Skin epidermis (tissue), 12 donors: ENCODE results near the gene CDC25C.
"Not testable (repeated sequence)": the region's sequence is repeated elsewhere in the genome, so short reads cannot be mapped to it uniquely, and the experiment has no call there.

Source experiments
- H3K27ac ChIP-seq, 21 experiments: fragments of 200-600 bp; sonication (generic) in 11 of 21; one replicate each; pipeline ENCODE4 v1.5.0; 2020; ENCODE audit warnings: mild to moderate bottlenecking in 3 of 21, inconsistent platforms in 2 of 21, moderate library complexity in 2 of 21
- H3K4me3 ChIP-seq, 7 experiments: fragments of 200-600 bp; sonication (generic) in 2 of 7; one replicate each; pipeline ENCODE4 v1.5.0; 2020; ENCODE audit warnings: inconsistent platforms in 2 of 7, mild to moderate bottlenecking in 2 of 7, moderate library complexity in 1 of 7

The CDC25C gene

GRCh38 chr5:138350563-138350890 is 18.9 kb upstream of the CDC25C start:
- Histone ChIP-seq H3K27ac (peak overlapping the region in 7 of 21 experiments; percentile 1 to 68 (median 27)), H3K4me3 (no peak overlapping the region)

GRCh38 chr5:138349852-138350562 is 18.4 kb upstream of the CDC25C start:
- H3K27ac ChIP-seq: peak overlapping the region in 9 of 21 experiments; percentile 1 to 68 (median 27)

GRCh38 chr5:138346889-138347288 is 15.3 kb upstream of the CDC25C start:
- Histone ChIP-seq H3K4me3 (no peak overlapping the region), H3K27ac (no peak overlapping the region)

More at GRCh38 chr5:138349852-138350562, 18.4 kb upstream of the CDC25C start:
- H3K4me3 ChIP-seq: no peak overlapping the region

GRCh38 chr5:138344887-138345622 is 13.5 kb upstream of the CDC25C start:
- no peak overlapping the region for H3K27ac ChIP-seq

GRCh38 chr5:138340008-138340407 is 8.4 kb upstream of the CDC25C start:
- H3K4me3 ChIP-seq: peak overlapping the region in 3 of 7 experiments; percentile 81 to 94 (median 92)
- H3K27ac ChIP-seq: peak overlapping the region in 4 of 21 experiments; percentile 94 to 100 (median 98)

More at GRCh38 chr5:138344887-138345622, 13.5 kb upstream of the CDC25C start:
- H3K4me3 ChIP-seq: no peak overlapping the region

GRCh38 chr5:138339464-138339863 is 7.9 kb upstream of the CDC25C start:
- Histone ChIP-seq H3K4me3 (peak overlapping the region in 6 of 7 experiments; percentile 81 to 98 (median 90)), H3K27ac (peak overlapping the region in 18 of 21 experiments; percentile 94 to 100 (median 100))

- peak overlapping the region; percentile 35 to 100 (median 99) for H3K27ac ChIP-seq
- H3K4me3 ChIP-seq: peak overlapping the region; percentile 81 to 98 (median 89)
Measured at GRCh38 chr5:138339091-138339456, 7.5 kb upstream of the CDC25C start.

GRCh38 chr5:138338411-138339090 is 6.9 kb upstream of the CDC25C start:
- peak overlapping the region; percentile 81 to 98 (median 89) for H3K4me3 ChIP-seq
- H3K27ac ChIP-seq: peak overlapping the region; percentile 94 to 100 (median 99)

GRCh38 chr5:138337685-138338410 is 6.2 kb upstream of the CDC25C start, which contains the start of gene FAM53C:
Gene FAM53C (plus strand): TSS chr5:138338266. CDS start chr5:138341336, 3,070 bp downstream.
- H3K4me3 ChIP-seq: peak within 1 kb of the TSS; percentile 81 to 98 (median 89)
- peak within 1 kb of the TSS; percentile 94 to 100 (median 99) for H3K27ac ChIP-seq

GRCh38 chr5:138336952-138337684 is 5.5 kb upstream of the CDC25C start:
- peak overlapping the region; percentile 94 to 100 (median 99) for H3K27ac ChIP-seq
- peak overlapping the region; percentile 81 to 98 (median 89) for H3K4me3 ChIP-seq

- no peak overlapping the region for H3K4me3 ChIP-seq
- no peak overlapping the region for H3K27ac ChIP-seq
Measured at GRCh38 chr5:138334867-138335447, 3.4 kb upstream of the CDC25C start.

- Histone ChIP-seq H3K4me3 (peak overlapping the region; percentile 33 to 58 (median 52)), H3K27ac (peak overlapping the region in 1 of 21 experiments; percentile 46)
Measured at GRCh38 chr5:138330813-138331448, 673 bp downstream of the CDC25C start.

GRCh38 chr5:138318211-138318610 is 13.4 kb downstream of the CDC25C start:
- H3K27ac ChIP-seq: not testable (repeated sequence)

GRCh38 chr5:138316355-138316754 is 15.2 kb downstream of the CDC25C start:
- Histone ChIP-seq H3K4me3 (no peak overlapping the region), H3K27ac (no peak overlapping the region)

More at GRCh38 chr5:138318211-138318610, 13.4 kb downstream of the CDC25C start:
- not testable (repeated sequence) for H3K4me3 ChIP-seq

- no peak overlapping the region for H3K27ac ChIP-seq
- H3K4me3 ChIP-seq: no peak overlapping the region
Measured at GRCh38 chr5:138315751-138316278, 15.8 kb downstream of the CDC25C start.

GRCh38 chr5:138305797-138306196 is 25.8 kb downstream of the CDC25C start:
- Histone ChIP-seq H3K27ac (no peak overlapping the region), H3K4me3 (no peak overlapping the region)

GRCh38 chr5:138303372-138303771 is 28.2 kb downstream of the CDC25C start:
- no peak overlapping the region for H3K4me3 ChIP-seq
- H3K27ac ChIP-seq: no peak overlapping the region

- no peak overlapping the region for H3K27ac ChIP-seq
- H3K4me3 ChIP-seq: no peak overlapping the region
Measured at GRCh38 chr5:138289296-138289695, 42.3 kb downstream of the CDC25C start.
